Limb (tissue), 2 donors: ENCODE measurements around the gene CRIP2.

Source experiments
- DNase-seq, 2 donors: peaks; one replicate each; pipeline ENCODE4 v3.0.0-alpha.2; 2016; ENCODE audit errors: extremely low spot score in 2 of 2

The CRIP2 gene

DNA sequence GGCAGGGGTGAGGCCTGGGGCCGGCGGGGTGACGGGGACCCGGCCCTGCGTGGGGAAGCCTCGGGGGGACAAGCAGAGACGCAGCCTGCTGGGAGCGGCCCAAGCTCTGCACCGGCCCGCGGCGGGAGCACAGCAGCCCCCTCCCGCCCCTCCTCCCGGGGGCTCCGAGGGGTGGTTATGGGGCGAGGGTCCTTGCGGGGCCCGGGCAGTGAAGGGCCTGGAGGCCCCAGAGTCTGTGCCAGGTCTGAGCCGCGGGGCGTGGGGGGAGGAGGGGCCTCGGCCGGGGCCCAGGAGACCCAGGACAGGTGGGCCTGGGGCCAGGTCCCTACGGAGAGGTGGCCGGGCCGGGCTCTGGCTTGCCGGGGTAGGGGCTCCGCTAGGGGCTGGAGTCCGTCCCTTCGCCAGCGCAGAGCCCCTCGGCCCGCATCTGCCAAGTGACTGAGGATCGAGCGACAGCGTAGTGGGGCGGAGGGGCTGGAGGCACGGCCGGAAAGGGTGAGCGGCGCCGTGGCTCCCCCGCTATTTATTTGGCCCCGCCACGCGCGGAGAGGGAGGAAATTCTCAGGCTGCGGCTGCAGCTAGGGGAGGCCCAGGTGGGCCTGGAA is 52.3 kb downstream of the CRIP2 start:
- DNase-seq, result peak in 1 of 2 donors; percentile 65

DNA sequence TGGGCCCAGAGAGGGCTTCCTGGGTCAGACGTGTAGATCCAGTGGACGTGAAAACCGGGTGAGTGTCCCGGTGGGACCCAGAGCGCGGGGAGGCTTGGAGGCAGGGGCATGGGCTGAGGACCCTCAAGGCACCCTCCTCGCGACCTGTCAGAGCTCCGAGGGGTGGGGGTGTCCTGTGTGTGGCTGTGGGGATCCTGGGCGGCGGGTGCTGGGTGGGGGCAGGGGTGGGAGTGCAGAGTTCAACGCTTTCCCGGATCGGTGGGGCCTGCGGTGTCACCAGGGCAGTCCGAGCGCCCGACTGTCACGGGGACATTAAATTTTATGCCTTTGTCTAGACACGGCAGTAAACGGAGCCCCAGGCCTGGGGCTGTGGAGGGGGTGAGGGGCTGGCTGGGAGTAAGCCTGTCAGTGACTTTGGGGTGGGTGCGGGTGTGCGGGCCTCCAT is 52.8 kb downstream of the CRIP2 start:
- peak in 1 of 2 donors; percentile 51 for DNase-seq

DNA sequence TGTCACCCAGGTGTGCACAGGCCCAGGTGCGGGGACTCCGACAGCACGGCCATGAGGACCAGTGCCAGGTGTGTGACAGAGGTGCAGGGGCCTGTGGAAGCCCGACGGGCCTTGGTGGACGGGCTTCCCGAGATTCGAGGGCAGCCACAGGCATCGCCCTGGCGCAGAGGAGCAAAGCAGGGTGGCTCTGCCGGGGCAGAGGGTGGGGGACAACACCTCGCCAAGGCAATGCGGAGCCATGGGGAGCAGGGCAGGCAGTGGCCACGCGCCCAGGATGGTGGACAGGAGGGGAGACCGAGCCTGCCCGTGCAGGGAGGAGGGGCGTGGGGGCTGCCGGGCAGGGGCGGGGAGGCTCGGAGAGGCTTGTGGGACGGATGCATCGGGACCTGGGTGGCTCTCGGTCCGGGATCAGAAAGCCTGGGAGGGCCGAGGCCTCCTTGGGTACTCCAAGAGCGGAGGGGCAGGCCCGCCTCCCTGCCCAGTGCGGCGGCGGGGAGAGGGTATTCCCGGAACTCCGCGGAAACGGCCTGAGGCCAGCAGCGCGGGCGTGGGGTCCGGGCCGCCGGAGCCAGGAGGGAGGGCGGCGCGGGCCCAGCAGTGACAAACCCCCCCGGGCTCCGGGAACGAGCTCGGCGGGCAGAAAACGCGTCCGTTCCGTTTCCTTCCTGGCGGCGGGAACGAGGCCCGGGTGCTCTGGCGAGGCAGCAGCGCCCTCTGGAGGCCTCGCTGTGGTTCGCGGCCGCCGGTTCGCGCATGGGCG is 53.4 kb downstream of the CRIP2 start:
- DNase-seq, result peak; percentile 78 to 90

DNA sequence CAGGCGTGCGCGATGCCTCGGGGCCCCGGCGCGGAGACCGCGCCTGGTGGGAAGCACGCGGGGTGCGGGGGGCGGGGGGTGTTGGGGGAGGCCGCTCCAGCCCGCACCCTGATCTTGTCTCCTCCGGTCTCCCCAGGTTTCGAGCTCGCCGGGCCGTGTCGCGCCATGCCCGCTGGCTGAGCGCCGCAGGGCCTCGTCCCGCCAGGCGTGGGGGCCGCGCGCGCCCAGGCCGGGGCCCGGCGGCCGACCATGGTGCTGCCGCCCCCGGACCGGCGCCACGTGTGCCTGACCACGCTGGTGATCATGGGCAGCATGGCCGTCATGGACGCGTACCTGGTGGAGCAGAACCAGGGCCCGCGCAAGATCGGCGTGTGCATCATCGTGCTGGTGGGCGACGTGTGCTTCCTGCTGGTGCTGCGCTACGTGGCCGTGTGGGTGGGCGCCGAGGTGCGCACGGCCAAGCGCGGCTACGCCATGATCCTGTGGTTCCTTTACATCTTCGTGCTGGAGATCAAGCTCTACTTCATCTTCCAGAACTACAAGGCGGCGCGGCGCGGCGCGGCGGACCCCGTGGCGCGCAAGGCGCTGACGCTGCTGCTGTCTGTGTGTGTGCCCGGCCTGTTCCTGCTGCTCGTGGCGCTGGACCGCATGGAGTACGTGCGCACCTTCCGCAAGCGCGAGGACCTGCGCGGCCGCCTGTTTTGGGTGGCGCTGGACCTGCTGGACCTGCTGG is 54.1 kb downstream of the CRIP2 start:
- DNase-seq, result peak in 1 of 2 donors; percentile 51

DNA sequence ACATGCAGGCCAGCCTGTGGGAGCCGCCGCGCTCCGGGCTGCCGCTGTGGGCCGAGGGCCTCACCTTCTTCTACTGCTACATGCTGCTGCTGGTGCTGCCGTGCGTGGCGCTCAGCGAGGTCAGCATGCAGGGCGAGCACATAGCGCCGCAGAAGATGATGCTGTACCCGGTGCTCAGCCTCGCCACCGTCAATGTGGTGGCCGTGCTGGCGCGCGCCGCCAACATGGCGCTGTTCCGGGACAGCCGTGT is 54.6 kb downstream of the CRIP2 start:
- DNase-seq, result no peak
